ENCODE measurements around the gene ZNF268.
A peak's percentile ranks its signal among the peaks of the same experiment; 100 is the strongest.

Gene ZNF268

DNA sequence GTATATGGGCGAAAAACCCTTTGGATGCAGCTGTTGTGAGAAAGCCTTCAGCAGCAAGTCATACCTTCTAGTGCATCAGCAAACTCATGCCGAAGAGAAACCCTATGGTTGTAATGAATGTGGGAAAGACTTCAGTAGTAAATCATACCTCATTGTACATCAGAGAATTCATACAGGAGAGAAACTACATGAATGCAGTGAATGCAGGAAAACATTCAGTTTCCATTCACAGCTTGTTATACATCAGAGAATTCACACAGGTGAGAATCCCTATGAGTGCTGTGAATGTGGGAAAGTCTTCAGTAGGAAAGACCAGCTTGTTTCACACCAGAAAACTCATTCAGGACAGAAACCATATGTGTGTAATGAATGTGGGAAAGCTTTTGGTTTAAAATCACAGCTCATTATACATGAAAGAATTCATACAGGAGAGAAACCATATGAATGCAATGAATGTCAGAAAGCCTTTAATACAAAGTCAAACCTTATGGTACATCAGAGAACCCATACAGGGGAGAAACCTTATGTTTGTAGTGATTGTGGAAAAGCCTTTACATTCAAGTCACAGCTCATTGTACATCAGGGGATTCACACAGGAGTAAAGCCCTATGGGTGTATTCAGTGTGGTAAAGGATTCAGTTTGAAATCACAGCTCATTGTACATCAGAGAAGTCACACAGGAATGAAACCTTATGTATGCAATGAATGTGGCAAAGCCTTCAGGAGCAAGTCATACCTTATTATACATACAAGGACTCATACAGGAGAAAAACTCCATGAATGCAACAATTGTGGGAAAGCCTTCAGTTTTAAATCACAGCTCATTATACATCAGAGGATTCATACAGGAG is 21.4 kb downstream of the ZNF268 start:
- Histone ChIP-seq H3K4me3 (ENCODE audit: low read length) (peak overlapping the region; percentile 37), H3K27ac (ENCODE audit: low read length) (no peak overlapping the region), H3K27me3 (ENCODE audit: insufficient read depth, low read length) (no peaks in the 10 kb centered on the region), H3K36me3 (ENCODE audit: insufficient read depth, low read depth, low read length) (peaks cover 60% of the 10 kb centered on the region), H3K4me1 (ENCODE audit: insufficient read depth, low read length) (no peaks in the 10 kb centered on the region), H3K9ac (ENCODE audit: low read depth, low read length) (no peak overlapping the region), H3K9me3 (ENCODE audit: insufficient read depth, low read depth, low read length) (peaks cover 75% of the 10 kb centered on the region)

GRCh38 chr12:133203344-133204263 is 22.3 kb downstream of the ZNF268 start:
- Histone ChIP-seq H3K27me3 (ENCODE audit: insufficient read depth, low read length) (no peaks in the 10 kb centered on the region), H3K4me3 (ENCODE audit: low read length) (peak overlapping the region; percentile 37), H3K9ac (ENCODE audit: low read depth, low read length) (no peak overlapping the region), H3K9me3 (ENCODE audit: insufficient read depth, low read depth, low read length) (peaks cover 84% of the 10 kb centered on the region), H3K4me1 (ENCODE audit: insufficient read depth, low read length) (no peaks in the 10 kb centered on the region), H3K27ac (ENCODE audit: low read length) (no peak overlapping the region), H3K36me3 (ENCODE audit: insufficient read depth, low read depth, low read length) (peaks cover 60% of the 10 kb centered on the region)

DNA sequence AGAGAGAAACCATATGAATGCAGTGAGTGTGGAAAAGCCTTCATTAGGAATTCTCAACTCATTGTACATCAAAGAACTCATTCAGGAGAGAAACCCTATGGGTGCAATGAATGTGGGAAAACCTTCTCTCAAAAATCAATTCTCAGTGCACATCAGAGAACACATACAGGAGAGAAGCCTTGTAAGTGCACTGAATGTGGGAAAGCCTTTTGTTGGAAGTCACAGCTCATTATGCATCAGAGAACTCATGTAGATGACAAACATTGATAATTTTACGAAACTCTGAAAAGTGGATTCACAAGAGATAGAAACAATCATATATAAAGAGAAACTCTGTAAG is 22.9 kb downstream of the ZNF268 start:
- H3K4me3 ChIP-seq (ENCODE audit: low read length), result peak overlapping the region; percentile 37
- H3K27ac ChIP-seq (ENCODE audit: low read length), result no peak overlapping the region
- peaks cover 60% of the 10 kb centered on the region for H3K36me3 ChIP-seq (ENCODE audit: insufficient read depth, low read depth, low read length)
- no peaks in the 10 kb centered on the region for H3K4me1 ChIP-seq (ENCODE audit: insufficient read depth, low read length)
- no peaks in the 10 kb centered on the region for H3K27me3 ChIP-seq (ENCODE audit: insufficient read depth, low read length)
- no peak overlapping the region for H3K9ac ChIP-seq (ENCODE audit: low read depth, low read length)
- H3K9me3 ChIP-seq (ENCODE audit: insufficient read depth, low read depth, low read length), result peaks cover 88% of the 10 kb centered on the region

DNA sequence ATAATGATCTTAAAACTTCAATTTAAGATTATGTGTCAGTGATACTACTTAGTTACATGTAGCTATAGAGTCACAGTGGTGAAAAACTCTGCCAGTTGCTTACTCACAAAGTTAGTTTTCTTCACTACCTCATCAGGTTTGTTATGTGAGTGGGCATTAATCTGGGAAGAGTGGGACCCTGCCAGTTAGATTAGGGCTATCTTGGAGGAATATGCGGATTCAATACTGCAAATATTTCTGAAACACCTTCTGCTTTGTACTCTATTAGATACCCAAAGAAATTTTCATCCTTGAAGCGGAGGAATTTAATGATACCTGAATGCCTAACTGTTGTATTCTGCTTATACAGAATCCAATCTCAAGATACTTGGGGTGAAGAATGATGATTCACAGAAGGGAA is 25.1 kb downstream of the ZNF268 start:
- Histone ChIP-seq H3K4me3 (ENCODE audit: low read length) (peak overlapping the region; percentile 37; the same call in 1 of the 2 replicates), H3K36me3 (ENCODE audit: insufficient read depth, low read depth, low read length) (peaks cover 50% of the 10 kb centered on the region), H3K9me3 (ENCODE audit: insufficient read depth, low read depth, low read length) (peaks cover 97% of the 10 kb centered on the region), H3K9ac (ENCODE audit: low read depth, low read length) (no peak overlapping the region), H3K4me1 (ENCODE audit: insufficient read depth, low read length) (no peaks in the 10 kb centered on the region), H3K27ac (ENCODE audit: low read length) (no peak overlapping the region), H3K27me3 (ENCODE audit: insufficient read depth, low read length) (no peaks in the 10 kb centered on the region)

DNA sequence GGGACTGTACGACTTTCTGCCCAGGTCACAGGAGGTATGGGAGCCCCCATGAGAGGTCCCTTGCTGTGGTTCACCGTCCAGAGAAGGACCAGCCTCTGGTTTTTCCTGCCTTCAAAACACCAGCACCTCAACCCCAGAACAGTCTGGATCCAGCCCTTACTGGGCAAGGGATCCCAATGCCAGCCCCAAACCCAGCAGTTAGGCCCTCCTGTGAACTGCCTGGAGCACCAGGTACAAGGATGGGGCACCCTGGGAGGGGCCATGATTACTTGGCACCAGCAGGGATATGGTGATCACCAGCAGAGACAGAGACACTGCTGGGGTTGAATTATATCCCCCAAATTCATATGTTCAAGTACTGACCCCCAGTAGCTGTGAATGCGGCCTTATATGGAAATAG is 34.4 kb downstream of the ZNF268 start:
- Histone ChIP-seq H3K27me3 (ENCODE audit: insufficient read depth, low read length) (no peaks in the 10 kb centered on the region), H3K36me3 (ENCODE audit: insufficient read depth, low read depth, low read length) (no peaks in the 10 kb centered on the region), H3K4me3 (ENCODE audit: low read length) (no peak overlapping the region), H3K9ac (ENCODE audit: low read depth, low read length) (no peak overlapping the region), H3K4me1 (ENCODE audit: insufficient read depth, low read length) (no peaks in the 10 kb centered on the region), H3K9me3 (ENCODE audit: insufficient read depth, low read depth, low read length) (peaks cover 91% of the 10 kb centered on the region), H3K27ac (ENCODE audit: low read length) (no peak overlapping the region)

DNA sequence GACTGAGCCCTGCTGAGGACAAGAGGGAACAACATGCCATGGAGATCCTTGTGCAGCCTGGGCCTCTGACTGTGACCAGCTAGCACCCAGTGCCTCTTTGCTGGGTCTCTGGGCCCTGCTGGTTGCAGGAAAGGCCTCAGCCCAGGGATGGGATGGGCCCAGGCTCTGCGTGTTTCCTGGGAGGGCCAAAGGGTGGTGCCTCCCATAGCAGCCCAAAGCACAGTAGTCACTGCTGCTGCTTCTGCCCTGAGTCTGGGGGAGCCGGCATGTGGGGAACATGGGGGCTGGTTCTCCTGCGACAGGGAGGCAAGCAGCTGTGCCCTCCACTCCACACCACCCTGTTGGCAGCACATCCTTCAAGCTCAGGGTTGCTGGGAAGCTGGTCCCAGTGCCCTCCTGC is 35.9 kb downstream of the ZNF268 start:
- Histone ChIP-seq H3K27me3 (ENCODE audit: insufficient read depth, low read length) (no peaks in the 10 kb centered on the region), H3K27ac (ENCODE audit: low read length) (no peak overlapping the region), H3K9me3 (ENCODE audit: insufficient read depth, low read depth, low read length) (peaks cover 91% of the 10 kb centered on the region), H3K4me1 (ENCODE audit: insufficient read depth, low read length) (no peaks in the 10 kb centered on the region), H3K9ac (ENCODE audit: low read depth, low read length) (no peak overlapping the region), H3K36me3 (ENCODE audit: insufficient read depth, low read depth, low read length) (no peaks in the 10 kb centered on the region), H3K4me3 (ENCODE audit: low read length) (no peak overlapping the region)

- H3K27me3 ChIP-seq (ENCODE audit: insufficient read depth, low read length), result no peaks in the 10 kb centered on the region
- H3K27ac ChIP-seq (ENCODE audit: low read length), result no peak overlapping the region
- no peaks in the 10 kb centered on the region for H3K4me1 ChIP-seq (ENCODE audit: insufficient read depth, low read length)
- H3K4me3 ChIP-seq (ENCODE audit: low read length), result no peak overlapping the region
- H3K36me3 ChIP-seq (ENCODE audit: insufficient read depth, low read depth, low read length), result no peaks in the 10 kb centered on the region
- peaks cover 90% of the 10 kb centered on the region for H3K9me3 ChIP-seq (ENCODE audit: insufficient read depth, low read depth, low read length)
- no peak overlapping the region for H3K9ac ChIP-seq (ENCODE audit: low read depth, low read length)
Observed at GRCh38 chr12:133220521-133220920, 39.2 kb downstream of the ZNF268 start.

- Histone ChIP-seq H3K27me3 (ENCODE audit: insufficient read depth, low read length) (no peaks in the 10 kb centered on the region), H3K4me3 (ENCODE audit: low read length) (no peak overlapping the region), H3K27ac (ENCODE audit: low read length) (no peak overlapping the region), H3K36me3 (ENCODE audit: insufficient read depth, low read depth, low read length) (no peaks in the 10 kb centered on the region), H3K9me3 (ENCODE audit: insufficient read depth, low read depth, low read length) (peaks cover 90% of the 10 kb centered on the region), H3K9ac (ENCODE audit: low read depth, low read length) (no peak overlapping the region), H3K4me1 (ENCODE audit: insufficient read depth, low read length) (no peaks in the 10 kb centered on the region)
Observed at GRCh38 chr12:133221241-133221640, 39.9 kb downstream of the ZNF268 start.

DNA sequence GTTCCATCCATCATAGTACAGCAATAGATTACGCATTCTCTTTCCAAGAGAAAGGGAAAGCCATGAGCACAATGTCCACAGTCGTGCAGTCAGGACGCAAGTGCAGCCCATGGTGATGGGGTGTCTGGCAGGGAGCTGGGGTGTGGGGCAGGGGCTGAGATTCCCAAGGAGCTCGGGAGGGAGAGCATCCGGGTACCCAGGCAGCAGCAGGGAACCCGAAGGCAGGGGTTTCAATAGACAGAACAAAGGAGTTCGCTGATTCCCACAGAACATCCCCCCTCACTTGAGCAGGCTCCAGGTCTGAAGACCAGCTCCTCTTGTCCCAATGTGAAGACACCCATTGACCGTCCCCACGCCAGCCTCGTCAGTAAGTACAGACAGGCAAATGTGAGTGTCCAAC is 40.9 kb downstream of the ZNF268 start:
- Histone ChIP-seq H3K4me3 (ENCODE audit: low read length) (no peak overlapping the region), H3K9ac (ENCODE audit: low read depth, low read length) (no peak overlapping the region), H3K36me3 (ENCODE audit: insufficient read depth, low read depth, low read length) (no peaks in the 10 kb centered on the region), H3K27ac (ENCODE audit: low read length) (no peak overlapping the region), H3K27me3 (ENCODE audit: insufficient read depth, low read length) (no peaks in the 10 kb centered on the region), H3K4me1 (ENCODE audit: insufficient read depth, low read length) (no peaks in the 10 kb centered on the region), H3K9me3 (ENCODE audit: insufficient read depth, low read depth, low read length) (peaks cover 90% of the 10 kb centered on the region)

DNA sequence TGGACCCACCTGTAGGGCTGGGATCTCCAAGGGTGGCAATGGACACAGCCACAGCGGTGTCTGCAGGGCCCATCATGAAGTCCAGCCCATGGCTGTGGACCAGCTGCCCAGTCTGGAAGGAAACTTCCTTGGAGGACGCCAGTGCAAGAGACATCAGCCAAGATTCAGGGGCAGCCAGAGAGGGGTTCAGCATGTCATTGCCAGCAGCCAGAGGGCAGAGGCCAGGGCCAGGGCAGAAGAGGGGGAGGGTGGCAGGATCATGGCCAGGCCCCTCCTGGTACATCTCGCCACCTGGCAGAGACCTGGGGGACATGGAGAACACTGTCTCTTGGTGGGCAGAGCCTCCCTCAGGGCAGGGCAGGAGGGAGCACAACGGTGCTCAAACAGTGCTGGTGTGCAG is 44.2 kb downstream of the ZNF268 start:
- no peaks in the 10 kb centered on the region for H3K27me3 ChIP-seq (ENCODE audit: insufficient read depth, low read length)
- H3K36me3 ChIP-seq (ENCODE audit: insufficient read depth, low read depth, low read length), result no peaks in the 10 kb centered on the region
- peaks cover 89% of the 10 kb centered on the region for H3K9me3 ChIP-seq (ENCODE audit: insufficient read depth, low read depth, low read length)
- H3K4me3 ChIP-seq (ENCODE audit: low read length), result no peak overlapping the region
- no peaks in the 10 kb centered on the region for H3K4me1 ChIP-seq (ENCODE audit: insufficient read depth, low read length)
- no peak overlapping the region for H3K9ac ChIP-seq (ENCODE audit: low read depth, low read length)
- no peak overlapping the region for H3K27ac ChIP-seq (ENCODE audit: low read length)

DNA sequence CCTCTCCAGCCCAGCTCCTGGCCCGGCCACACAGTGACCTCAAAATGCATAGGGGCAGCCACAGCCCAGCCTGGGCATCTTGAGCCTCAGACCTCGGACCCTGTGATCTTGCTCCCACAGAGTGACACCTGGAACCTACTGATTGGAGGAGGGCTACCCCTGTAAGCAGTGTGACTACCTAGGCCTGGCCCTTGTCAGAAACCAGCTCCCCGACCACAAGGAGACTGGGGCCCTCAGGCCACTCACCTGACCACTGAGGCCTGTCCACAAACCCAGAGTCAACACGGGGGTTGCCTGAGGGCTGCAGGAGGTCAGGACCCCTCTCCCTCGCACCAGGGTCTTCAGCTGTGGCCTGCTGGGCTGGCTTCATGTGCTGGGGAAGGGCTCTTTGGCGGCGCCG is 45.4 kb downstream of the ZNF268 start:
- Histone ChIP-seq H3K36me3 (ENCODE audit: insufficient read depth, low read depth, low read length) (no peaks in the 10 kb centered on the region), H3K4me1 (ENCODE audit: insufficient read depth, low read length) (no peaks in the 10 kb centered on the region), H3K27me3 (ENCODE audit: insufficient read depth, low read length) (no peaks in the 10 kb centered on the region), H3K9ac (ENCODE audit: low read depth, low read length) (no peak overlapping the region), H3K9me3 (ENCODE audit: insufficient read depth, low read depth, low read length) (peaks cover 89% of the 10 kb centered on the region), H3K27ac (ENCODE audit: low read length) (no peak overlapping the region), H3K4me3 (ENCODE audit: low read length) (no peak overlapping the region)

Data from iPS-20b (cell line).